Kidney glomerular epithelial cell (primary cell): ENCODE data around the gene EFL1.

Source experiments
- DNase-seq: peaks from one replicate; lab custom pipeline; 2025; lab: John Stamatoyannopoulos, UW

Gene EFL1

DNA sequence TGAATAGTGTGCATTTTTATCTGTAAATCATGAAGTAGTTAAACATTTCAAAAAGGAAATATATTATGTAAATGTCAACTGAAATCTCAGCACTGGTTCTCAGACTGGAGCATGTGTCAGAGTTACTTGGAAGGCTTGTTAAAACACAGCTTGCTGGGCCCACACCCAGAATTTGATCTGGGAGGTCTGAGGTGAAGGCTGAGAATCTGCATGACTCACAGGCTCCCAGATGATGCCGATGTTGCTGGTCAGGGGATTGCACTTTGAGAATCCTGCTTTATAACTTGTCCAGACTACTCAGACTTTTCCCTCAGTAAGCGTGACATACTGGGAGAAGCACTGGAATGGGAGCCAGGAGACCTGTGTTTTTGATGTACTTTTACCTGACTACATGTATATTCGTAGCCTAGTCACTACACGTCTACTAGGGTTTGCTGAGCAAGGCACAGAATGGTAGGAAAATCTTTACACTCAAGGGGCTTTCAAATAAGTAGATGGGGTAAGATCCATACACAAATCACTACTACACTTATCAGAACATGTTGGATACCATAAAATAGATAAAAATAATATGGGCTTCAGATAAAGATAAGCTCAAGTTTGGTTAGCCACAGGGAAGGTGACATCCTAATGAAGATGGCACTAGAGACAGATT, 139.7 kb downstream of the EFL1 start:
- peak; percentile 92 for DNase-seq

DNA sequence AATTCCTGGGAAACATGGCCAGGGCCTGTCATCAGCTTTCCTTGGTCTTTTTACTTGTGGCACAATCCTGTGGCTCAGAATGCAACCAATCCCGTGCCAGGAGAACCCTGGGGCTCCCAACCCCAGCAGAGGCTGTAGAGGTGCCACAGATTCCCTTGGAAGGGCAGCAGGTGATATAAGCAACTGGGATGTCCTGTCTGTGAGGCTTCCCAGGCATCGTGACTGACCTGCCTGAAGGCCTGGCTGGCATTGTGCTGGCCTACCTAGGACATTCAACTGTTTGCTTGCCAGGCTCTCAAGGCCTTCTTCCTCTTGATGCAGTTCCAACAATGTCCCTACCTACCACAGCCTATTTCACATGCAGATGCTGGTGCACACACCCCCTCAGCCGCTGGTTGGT, 144.5 kb downstream of the EFL1 start:
- DNase-seq = no peak

DNA sequence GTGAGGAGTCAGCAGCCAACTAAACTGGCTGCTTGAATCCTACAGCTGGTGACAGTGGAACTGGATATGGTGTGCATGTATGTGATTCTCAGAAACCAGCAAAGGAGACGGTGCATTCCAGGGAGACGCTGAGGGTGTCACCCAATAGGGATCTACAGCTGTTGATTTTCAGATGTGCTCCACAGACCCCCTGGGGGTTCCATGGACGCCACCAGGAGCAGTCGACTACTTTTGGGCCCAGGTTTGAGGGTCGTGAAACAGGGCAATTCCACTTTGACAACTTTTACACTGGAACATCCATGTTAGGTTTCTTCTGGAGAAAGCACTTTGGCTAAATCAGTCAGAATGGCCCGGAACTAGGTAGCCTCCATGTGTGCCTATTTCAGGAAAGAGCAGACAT, 145.2 kb downstream of the EFL1 start:
- DNase-seq = no peak

DNA sequence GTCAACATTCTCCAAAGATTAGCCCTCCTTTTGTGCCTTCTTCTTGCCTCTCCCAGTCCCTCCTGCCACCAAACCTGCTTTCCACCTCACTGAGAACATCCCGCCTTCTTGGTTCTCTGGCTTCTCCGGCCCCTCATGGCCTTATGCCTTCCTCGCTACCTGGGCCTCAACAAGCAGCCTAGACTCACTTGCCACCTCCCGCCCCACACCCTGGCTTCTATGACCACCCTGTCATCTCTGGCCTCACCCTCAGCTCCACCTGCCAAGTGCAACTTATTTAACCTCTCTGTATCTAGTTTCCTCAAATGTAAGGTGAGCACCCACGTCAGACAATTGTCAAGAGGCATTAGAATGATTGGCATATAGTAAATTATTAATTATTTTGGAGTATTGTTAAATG, 147.9 kb downstream of the EFL1 start:
- DNase-seq = no peak

DNA sequence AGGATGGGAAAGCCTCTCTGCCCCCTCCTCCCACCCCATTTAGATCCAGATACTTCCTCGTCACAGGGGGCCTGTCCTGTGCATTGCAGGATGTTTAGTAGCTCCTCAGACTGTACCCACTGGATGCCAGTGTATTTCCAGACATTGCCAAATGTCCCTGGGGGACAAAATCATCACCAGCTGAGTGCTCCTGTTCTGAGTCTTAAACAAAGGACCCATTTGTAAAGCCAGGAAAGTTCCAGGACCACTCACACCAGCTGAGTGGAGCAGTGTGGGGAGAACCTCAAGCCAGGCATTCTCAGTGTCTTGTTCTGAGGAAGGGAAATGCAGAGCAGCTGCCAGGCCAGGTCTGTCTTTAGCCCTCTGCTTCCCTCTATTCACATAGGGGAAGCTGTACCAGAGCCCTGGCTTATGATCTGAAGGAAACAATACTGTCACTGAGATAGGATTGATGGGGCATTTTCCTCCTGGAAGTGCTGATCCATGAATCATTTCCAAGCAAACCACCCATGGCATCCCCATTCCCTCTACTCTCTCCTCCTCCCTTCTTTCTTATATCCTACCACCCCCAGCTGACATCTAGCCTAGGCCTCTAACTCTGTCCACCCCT, 149.3 kb downstream of the EFL1 start:
- no peak for DNase-seq

DNA sequence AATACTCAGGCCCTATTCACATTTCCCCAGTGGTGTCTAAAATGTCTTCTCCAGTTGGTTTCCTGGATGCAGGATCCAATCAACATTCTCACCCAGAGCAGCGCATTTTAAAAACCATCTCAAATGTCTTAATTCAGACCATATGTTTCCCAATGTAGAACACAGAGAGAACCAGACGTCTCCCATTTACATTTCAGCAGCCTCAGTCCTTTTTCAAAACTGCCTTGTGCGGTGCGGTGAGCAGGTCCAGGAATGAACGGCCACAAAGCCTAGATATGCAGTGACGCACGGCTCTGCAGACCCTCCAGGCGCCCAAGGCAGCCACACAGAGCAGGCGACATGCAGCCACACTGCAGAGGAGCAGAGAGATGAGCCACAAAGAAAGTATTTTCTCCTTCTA, 150.6 kb downstream of the EFL1 start:
- DNase-seq = no peak

DNA sequence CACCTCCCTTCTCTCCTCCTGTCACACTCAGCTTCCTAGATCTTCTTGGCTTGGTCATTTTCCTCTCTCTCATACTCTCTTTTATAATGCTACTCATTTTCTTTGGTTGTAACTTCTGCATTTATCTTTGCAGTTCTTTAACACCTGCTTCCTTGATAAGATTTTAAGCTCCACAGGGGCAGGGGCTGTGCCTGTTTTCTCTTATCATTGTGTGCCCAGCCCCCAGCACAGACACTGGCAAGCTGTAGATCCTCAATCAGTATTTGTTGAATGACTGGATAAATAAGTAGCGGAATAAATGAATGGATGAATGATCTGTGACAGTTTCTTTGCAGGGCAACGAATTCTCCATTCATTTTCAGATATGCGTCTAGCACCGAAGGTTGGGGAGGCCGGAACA, 152.4 kb downstream of the EFL1 start:
- no peak for DNase-seq

DNA sequence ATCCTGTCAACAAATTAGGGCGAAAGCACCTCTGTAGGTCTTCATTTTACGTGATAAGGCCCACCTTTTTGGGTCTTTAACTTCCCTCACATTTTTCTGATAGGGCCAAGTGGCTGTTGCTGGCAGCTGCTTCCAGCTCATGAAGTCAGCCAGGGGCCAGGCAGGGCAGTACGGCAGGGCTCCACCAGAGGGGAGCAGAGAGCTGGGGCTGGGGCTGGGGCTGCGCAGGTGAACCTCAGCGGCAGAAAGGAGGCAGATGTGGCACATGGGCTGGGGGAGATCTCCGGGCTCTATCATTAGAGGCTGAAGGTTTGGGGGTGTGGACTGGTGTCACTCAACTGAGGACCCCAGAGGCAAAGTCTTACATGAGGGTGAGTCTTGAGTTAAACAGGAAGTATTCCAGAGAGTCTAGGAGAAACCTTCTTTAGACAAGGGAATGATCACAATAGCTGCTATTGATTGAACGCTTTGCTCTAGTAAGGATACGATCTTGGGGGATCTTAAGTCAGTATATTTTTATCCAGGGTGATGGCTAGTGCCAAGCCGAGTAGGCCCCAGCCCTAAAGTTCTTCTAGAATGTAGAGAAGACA, 153.9 kb downstream of the EFL1 start:
- peak; percentile 60 for DNase-seq

DNA sequence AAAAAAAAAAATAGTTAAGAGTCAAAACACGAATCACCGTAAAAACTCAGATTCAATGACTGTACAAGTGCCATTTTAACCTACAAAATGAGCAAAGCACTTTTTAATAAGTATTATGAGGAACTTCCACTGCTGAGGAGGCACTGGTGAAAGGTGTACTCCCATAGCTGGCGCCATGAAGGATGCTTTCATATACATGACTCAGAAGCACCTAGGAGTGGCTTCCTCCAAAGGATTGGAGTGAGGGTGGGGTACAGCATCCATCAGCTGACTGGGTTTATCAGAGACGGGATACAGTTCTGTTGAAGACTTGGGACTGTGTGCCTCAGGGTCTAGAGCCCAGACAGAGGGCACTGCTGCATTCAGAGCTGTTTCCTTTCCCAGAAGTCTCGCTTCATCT, 155.9 kb downstream of the EFL1 start:
- DNase-seq = no peak

DNA sequence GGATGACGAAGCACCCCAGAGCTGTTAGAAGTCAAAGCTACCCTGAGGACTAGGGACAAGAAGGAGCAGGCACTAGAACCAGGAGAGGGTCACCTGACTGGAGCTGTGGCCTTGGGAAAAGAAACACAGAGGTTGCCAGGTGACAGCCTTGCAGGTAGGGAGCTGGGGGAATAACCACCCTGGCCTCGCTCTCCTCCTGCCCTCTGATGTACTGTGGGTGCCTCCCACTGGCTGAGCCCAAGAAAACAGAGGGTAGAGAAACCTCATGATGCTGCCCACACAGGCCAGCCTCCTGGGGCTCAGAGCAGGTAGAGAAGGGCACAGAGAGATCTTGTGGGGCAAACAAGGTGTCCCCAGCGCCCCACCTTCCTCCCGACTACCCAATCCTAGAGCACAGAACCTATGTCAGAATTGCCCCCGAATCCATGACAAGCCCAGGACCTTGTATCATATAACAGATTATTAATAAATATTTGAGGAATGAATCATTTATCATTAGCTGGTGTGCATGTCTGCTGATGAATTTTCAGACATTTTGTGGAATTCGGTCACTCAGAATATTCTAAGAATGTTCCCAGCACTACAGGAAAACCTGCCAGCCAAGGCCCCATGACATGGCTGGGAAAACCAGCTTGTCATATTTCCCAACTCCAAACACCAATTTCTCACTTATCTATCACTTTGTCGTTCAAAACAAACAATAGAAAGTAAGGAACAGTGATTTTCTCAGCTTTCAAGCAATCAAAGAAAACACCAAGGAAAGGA, 156.9 kb downstream of the EFL1 start:
- peak; percentile 38 for DNase-seq

DNA sequence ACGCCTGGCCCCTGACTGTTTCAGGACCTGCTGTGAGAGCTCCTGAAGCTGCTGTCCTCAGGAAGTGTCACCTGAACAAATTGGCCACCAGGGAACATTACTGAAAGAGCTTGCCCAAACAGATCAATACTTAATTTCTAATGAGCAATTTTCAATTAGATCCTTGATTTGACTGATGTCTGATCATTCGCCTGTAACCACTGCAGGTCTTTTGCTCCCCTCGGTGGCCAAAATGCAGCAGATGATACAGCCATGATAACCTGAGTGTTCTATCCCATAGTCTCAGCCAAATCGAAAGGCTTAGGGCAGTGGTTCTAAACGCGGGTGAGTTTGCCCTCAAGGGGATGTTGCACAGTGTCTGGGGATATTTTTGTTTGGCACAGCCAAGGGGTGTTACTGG, 159.1 kb downstream of the EFL1 start:
- no peak for DNase-seq

DNA sequence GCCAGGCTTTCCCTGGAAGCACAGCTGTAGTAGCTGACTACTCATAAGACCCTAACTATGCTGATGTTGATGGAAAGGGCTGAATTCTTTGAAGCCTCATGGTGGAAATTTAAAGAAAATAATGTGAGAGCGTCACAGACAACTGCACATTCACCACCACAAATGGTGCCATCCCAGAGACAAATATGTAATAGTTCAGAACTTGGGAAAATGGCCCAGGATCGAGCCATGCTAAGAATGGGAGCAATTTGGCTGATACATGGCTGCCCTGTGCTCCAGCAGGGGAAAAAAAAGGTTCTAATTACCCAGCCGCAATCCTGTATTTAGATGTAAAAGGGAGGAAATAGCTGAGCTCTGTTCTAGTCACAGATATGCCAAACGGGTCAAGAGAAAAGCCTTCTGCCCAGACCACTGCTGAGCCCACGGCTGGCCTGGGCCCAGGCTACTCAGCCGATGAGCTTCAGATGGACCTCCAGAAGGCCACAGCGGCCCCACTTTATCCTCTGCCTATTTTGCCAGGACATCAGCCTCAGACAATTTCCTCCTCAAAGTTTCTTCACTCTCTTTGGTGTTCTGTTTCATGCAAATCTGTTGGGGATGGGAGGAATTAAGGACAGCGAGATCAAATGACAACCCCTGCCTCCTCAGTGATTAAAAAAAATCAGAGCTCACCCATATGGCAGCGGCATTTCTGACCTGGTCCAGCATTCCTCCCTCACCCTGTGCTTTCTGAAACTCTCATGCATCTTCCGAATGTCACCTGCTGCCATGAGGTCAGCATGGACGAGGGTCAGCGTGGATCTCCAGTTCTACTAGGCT, 162.2 kb downstream of the EFL1 start:
- no peak for DNase-seq

DNA sequence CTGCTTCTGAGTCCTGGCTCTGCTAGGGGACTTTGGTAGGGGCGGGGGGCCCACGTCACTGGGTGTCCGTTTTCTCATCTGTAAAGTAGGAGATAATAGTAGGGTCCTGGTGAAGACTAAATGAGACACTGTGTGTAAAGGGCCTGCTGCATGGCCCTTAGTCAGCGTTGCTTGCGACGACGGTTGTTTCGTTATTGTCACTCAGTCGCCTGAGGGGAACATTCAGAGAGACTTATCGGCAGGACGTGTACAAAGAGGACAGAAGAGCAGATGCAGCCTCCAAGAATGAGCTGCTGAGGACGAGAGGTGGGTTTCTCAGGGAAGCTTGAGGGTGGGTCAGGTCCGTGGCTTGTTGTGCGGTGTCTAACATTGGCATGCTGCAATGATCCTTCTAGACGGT, 163.9 kb downstream of the EFL1 start:
- DNase-seq = no peak

DNA sequence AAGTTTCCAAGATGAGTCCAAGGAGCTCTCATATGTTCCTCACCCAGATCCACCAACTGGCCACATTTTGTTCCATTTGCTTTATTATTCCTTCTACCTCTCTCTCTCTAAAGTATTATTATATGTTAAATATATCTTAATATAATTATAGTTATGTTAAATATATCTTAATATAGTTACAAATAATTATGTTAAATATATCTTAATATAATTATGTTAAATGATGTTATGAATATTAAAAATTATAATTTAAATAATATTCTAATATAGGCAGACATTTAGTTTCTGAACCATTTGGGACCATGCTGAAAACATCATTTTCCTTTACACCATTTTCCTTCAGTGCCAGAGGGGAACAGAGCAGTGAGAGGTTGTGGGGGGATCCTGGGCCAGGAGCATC, 166.7 kb downstream of the EFL1 start:
- no peak for DNase-seq

DNA sequence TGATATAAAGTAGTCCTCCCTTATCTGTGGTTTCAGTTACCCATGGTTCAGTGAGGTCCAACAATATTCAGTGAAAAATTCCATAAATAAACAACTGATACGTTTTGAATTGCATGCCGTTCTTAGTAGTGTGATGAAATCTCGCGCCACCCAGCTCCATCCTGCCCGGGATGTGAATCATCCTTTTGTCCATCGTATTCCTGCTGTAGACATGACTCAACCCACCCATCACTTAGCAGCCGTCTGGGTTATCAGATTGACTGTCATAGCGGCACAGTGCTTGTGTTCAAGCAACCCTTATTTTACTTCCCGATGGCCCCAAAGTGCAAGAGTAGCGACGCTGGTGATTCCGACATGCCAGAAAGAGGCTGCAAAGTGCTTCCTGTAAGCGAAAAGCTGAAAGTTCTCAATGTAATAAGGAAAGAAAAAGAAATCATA, 168.7 kb downstream of the EFL1 start:
- DNase-seq = peak; percentile 11

DNA sequence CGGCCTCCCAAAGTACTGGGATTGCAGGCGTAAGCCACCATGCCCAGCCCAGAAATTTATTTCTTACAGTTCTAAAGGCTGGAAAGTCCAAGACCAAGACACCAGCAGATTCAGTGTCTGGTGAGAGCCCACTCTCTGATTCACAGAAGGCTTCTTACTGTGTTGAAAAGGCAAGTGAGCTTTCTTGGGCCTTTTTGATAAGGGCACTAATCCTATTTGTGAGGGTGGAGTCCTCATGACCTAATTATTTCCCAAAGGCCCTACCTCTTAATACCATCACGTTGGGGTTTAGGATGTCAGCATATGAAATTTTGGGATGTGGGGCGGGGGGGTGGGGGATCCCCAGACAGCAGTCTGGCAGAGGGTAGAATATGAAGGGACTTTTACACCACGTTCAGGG, 169.2 kb downstream of the EFL1 start:
- no peak for DNase-seq

DNA sequence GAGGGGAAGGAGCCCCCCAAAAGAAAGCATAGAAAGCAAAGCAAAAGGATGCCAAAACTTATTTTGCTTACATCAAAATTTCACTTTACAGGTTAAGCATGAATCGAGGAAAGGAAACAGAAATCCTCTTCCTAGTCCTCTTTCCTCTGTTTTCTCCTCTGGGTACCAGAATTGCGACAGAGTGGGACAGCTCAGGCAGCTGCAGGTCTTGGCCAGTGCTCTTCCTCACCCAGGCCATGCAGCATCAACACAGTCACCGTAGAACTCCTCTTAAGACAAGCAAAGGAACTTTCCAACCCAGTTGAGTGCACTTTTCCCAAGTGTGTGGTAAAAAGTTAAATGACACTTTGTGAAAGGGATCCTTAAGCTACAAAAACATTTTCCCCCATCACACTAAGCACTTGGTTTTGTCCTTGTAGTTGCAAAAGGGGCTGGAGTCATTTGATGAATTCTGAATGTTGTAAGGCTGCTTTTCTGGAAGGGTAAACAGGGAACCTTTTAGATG, 170.8 kb downstream of the EFL1 start:
- DNase-seq = no peak

DNA sequence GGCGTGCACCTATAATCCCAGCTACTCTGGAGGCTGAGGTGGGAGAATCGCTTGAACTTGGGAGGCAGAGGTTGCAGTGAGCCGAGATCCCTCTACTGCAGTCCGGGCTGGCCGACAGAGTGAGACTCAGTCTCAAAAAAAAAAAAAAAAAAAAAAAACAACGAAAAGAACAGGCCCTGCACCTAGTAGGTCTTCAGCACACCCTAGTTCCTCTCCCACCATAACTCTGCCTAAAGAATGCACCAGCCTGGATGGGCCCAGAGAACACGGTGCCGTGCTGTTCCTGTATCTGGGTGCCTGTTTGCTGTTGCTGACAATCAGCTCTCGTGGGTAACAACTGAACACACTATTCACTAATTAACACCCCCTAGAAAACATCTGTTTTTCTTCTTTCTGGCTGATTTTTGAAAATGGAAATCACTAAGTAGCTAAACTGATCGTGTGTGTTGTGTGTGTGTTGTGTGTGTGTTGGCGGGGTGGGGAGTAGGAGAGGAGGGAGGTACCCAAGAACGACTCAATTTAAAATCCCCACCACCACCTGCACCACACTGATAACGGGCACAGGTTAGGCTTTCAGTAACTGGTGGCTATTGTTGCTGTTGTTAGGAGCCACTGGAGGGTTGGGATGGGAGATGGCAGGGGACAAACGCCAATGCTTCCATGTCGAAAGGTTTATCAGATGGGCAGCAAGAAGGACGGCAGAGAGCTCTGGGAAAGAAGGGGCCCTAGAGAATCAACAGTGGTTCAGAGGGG, 176.1 kb downstream of the EFL1 start:
- DNase-seq = no peak

DNA sequence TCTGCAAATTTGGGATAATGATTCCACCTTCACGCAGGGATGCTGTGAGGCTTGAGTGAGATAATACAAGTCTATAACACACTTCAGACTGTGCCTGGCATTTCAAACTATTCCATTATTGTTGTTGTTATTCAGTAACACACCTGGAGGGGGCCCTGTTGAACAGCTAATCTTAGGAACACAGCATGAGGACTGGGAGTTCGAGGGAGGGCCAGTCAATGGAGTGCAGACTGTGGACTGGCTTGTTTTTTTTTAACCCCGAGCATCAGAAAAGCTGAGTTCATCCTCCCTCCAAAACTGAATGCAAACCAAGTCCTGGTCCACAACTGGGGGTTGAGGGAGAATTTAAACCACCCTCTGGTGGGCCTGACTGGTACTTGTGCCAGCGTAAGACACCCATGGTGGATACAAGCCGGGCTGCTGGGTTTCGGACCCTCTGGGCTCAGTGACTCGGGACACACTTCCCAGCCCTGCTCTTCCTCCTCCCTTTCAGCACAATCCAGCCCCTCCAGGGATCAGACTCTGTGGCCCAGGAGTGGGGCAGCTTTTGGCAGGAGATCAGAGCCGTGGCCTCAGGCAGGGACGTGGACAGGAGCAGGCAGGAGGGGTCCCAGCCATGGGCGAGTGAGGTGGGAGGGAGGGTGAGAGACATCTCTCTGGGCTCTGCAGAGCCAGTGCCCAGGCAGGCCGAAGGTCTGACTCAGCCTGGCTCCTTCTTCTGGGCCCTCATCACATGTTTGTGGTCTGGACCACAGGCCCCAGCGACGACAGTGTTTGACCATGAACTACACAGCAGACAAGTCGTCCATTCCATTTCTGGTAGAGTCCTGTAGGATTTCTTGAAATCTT, 180.4 kb downstream of the EFL1 start:
- DNase-seq = no peak

DNA sequence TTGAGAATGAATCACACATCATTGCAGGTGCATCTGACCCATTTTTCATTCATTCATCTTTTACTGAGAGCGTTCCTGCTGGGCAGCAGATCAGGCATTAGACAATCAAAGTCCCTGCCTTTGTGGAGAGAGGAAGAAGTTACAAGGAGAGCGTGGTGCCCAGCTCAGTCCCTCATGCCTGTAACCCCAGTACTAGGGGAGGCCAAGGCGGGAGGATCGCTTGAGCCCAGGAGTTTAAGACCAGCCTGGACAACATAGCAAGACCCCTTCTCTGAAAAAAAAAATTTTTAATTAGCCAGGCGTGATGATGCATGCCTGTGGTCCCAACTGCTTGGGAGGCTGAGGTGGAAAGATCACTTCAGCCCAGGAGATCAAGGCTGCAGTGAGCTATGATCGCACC, 181.8 kb downstream of the EFL1 start:
- no peak for DNase-seq
